PFSK-1 (cell line): ENCODE results near the gene GRAMD1A.

ENCODE experiments used
- FOXP2 ChIP-seq: optimal IDR thresholded peaks from 2 replicates; pipeline ENCODE3; 2011; ENCODE audit warnings: borderline replicate concordance, control low read depth, inconsistent platforms; ENCODE audit not compliant: insufficient read depth; ENCODE audit errors: extremely low read length, extremely low read depth
- POLR2AphosphoS5 ChIP-seq: IDR thresholded peaks from 2 replicates; pipeline ENCODE4 v1.6.1; 2012; ENCODE audit warnings: low read depth, mild to moderate bottlenecking, control low read depth, low read length, moderate library complexity
- REST ChIP-seq, 2 experiments: IDR thresholded peaks; 2 replicates each; pipeline versions ENCODE4 v1.6.1 to v1.8.0; 2011 to 2012; ENCODE audit warnings: low read depth in 2 of 2, low read length in 2 of 2, control low read depth in 1 of 2, inconsistent platforms in 1 of 2, mild to moderate bottlenecking in 1 of 2, moderate library complexity in 1 of 2; ENCODE audit not compliant: insufficient read depth in 1 of 2
- SIN3A ChIP-seq: IDR thresholded peaks from 2 replicates; pipeline ENCODE4 v1.6.1; 2012; ENCODE audit warnings: mild to moderate bottlenecking, low read length, moderate library complexity, borderline replicate concordance; ENCODE audit not compliant: insufficient read depth
- TAF1 ChIP-seq: IDR thresholded peaks from 2 replicates; pipeline ENCODE4 v1.6.1; 2012; ENCODE audit warnings: low read length, control low read depth, borderline replicate concordance; ENCODE audit not compliant: insufficient read depth

Gene GRAMD1A

GRCh38 chr19:34960940-34961679 lies 39.0 kb upstream of the GRAMD1A start:
- TF ChIP-seq SIN3A, result no peak
- TF ChIP-seq FOXP2, result no peak

GRCh38 chr19:34961775-34962686 lies 38.1 kb upstream of the GRAMD1A start:
- TF ChIP-seq TAF1 (peak; percentile 20; the same call in 1 of the 2 replicates), POLR2AphosphoS5 (0 out of 2 replicates have a peak, but pooled peaks have one; percentile 53), SIN3A (peak; percentile 67; the same call in 1 of the 2 replicates), REST (IDR thresholded peaks at IDR 0.05; ENCODE audit: insufficient read depth in 1 of 2, low read depth in 2 of 2, low read length in 2 of 2) (peak in 1 of 2 experiments; percentile 83; a peak in 2 of 4 replicates), FOXP2 (no peak)

- TF ChIP-seq REST (IDR thresholded peaks at IDR 0.05; ENCODE audit: insufficient read depth in 1 of 2, low read depth in 2 of 2, low read length in 2 of 2) (no peak), TAF1 (no peak), SIN3A (no peak), FOXP2 (no peak), POLR2AphosphoS5 (no peak)
Observed at GRCh38 chr19:34962687-34963572, 37.2 kb upstream of the GRAMD1A start.

GRCh38 chr19:34963573-34964406 lies 36.3 kb upstream of the GRAMD1A start, which contains the start of gene ZNF792:
TSS of gene ZNF792 (minus strand) at chr19:34964229. CDS start at chr19:34963662, 567 bp downstream.
- TF ChIP-seq FOXP2, result no peak
- no peak for TF ChIP-seq TAF1
- TF ChIP-seq REST (IDR thresholded peaks at IDR 0.05; ENCODE audit: insufficient read depth in 1 of 2, low read depth in 2 of 2, low read length in 2 of 2), result no peak
- no peak for TF ChIP-seq SIN3A
- TF ChIP-seq POLR2AphosphoS5, result no peak
